ENCODE measurements around the gene AP3B1.

DNA sequence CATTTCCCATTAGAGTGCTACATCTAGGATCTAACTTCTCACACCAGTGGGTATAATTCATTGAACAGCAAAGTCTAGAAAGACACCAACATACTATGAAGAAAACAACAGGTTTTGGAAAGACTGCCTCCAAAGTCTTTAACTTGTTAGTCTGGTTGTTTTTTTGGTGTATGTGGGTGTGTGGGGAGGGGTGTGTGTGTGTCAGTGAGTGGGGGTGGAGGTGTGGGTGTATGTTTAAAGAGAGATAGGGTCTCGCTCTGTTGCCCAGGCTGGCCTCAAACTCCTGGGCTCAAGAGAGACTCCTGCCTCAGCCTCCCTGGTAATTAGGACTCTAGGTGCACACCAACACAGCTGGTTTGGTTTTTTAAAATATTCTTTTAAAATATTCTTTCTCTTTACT lies 59.7 kb downstream of the AP3B1 start:
- TF ChIP-seq, protein P1, sequence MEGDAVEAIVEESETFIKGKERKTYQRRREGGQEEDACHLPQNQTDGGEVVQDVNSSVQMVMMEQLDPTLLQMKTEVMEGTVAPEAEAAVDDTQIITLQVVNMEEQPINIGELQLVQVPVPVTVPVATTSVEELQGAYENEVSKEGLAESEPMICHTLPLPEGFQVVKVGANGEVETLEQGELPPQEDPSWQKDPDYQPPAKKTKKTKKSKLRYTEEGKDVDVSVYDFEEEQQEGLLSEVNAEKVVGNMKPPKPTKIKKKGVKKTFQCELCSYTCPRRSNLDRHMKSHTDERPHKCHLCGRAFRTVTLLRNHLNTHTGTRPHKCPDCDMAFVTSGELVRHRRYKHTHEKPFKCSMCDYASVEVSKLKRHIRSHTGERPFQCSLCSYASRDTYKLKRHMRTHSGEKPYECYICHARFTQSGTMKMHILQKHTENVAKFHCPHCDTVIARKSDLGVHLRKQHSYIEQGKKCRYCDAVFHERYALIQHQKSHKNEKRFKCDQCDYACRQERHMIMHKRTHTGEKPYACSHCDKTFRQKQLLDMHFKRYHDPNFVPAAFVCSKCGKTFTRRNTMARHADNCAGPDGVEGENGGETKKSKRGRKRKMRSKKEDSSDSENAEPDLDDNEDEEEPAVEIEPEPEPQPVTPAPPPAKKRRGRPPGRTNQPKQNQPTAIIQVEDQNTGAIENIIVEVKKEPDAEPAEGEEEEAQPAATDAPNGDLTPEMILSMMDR (conservative IDR thresholded peaks at IDR 0.05 in 1 of 2, IDR thresholded peaks at IDR 0.05 in 1 of 2; ENCODE audit: extremely low read depth in 1 of 2, insufficient read depth in 1 of 2, low read depth in 1 of 2, low read length in 2 of 2), result no peak
- no peak for TF ChIP-seq EZH2 (IDR thresholded peaks at IDR 0.05; ENCODE audit: borderline replicate concordance, low read length)
